ENCODE data around the gene UBFD1.

The UBFD1 gene

DNA sequence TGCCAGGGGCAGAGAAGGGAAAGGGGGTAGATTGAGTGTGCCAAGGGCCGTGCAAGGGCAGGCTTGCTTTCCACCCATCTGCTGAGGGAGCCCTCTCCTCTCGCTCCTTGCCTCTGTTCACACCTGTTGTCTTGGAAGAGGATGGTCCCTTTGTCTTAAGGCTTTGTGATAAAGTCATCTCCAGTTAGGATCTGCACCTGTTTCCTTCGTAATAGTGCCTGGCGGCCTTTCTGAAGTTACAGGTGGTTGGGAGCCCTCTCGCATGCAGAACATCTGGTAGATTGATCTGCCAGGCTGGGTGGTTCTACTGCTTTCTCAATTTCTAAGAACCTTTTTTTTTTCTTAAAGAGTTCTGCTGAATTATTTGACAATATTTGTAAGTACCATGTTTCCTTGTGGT is 16.3 kb downstream of the UBFD1 start:
- peaks cover 28% of the 10 kb centered on the region for H3K4me1 ChIP-seq (ENCODE audit: low read length)
- H3K27ac ChIP-seq (ENCODE audit: low read length), result no peak overlapping the region
- H3K27me3 ChIP-seq (ENCODE audit: low read depth, low read length), result no peaks in the 10 kb centered on the region
- no peaks in the 10 kb centered on the region for H3K79me2 ChIP-seq (ENCODE audit: low read length)
- no peaks in the 10 kb centered on the region for H3K9me3 ChIP-seq (ENCODE audit: insufficient read depth, low read length)
- peaks cover 40% of the 10 kb centered on the region for H3K36me3 ChIP-seq (replicated peaks; ENCODE audit: low read depth, low read length)
- H4K20me1 ChIP-seq (ENCODE audit: insufficient read depth, low read length), result no peaks in the 10 kb centered on the region
- no peak overlapping the region for H3K9ac ChIP-seq (ENCODE audit: low read length)
- H3K4me3 ChIP-seq (ENCODE audit: low read length), result no peak overlapping the region
- no peak overlapping the region for H2AFZ ChIP-seq (ENCODE audit: low read depth, low read length)
- TF ChIP-seq, protein P1, sequence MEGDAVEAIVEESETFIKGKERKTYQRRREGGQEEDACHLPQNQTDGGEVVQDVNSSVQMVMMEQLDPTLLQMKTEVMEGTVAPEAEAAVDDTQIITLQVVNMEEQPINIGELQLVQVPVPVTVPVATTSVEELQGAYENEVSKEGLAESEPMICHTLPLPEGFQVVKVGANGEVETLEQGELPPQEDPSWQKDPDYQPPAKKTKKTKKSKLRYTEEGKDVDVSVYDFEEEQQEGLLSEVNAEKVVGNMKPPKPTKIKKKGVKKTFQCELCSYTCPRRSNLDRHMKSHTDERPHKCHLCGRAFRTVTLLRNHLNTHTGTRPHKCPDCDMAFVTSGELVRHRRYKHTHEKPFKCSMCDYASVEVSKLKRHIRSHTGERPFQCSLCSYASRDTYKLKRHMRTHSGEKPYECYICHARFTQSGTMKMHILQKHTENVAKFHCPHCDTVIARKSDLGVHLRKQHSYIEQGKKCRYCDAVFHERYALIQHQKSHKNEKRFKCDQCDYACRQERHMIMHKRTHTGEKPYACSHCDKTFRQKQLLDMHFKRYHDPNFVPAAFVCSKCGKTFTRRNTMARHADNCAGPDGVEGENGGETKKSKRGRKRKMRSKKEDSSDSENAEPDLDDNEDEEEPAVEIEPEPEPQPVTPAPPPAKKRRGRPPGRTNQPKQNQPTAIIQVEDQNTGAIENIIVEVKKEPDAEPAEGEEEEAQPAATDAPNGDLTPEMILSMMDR (IDR thresholded peaks at IDR 0.05; ENCODE audit: low read depth, low read length), result no peak
- TF ChIP-seq EZH2phosphoT487 (IDR thresholded peaks at IDR 0.05; ENCODE audit: low read depth), result no peak
- no peak overlapping the region for H3K4me2 ChIP-seq (ENCODE audit: low read length)

DNA sequence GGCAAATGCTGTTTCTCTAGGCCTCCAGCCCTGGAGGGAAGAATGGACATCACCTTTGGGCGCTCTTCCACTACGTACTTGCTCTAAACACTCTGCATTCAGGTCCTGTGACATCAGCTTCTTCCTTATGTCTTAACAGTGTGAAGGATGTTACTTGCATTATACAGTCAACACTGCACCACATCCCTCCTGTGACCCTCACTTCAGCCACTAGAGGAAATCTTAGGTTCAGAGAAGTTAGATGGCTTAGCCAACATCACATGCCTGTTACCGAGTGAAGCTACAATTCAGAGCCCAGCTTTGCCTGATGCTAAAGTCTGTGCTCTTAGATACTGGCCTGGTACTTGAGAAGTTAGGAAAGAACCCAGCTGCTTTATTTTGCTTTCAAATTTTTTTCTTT is 18.3 kb downstream of the UBFD1 start:
- H3K36me3 ChIP-seq (replicated peaks; ENCODE audit: low read depth, low read length), result peaks cover 37% of the 10 kb centered on the region
- no peak overlapping the region for H3K4me3 ChIP-seq (ENCODE audit: low read length)
- no peak overlapping the region for H3K9ac ChIP-seq (ENCODE audit: low read length)
- H3K4me2 ChIP-seq (ENCODE audit: low read length), result no peak overlapping the region
- H2AFZ ChIP-seq (ENCODE audit: low read depth, low read length), result no peak overlapping the region
- H3K9me3 ChIP-seq (ENCODE audit: insufficient read depth, low read length), result no peaks in the 10 kb centered on the region
- no peaks in the 10 kb centered on the region for H3K27me3 ChIP-seq (ENCODE audit: low read depth, low read length)
- no peak for TF ChIP-seq EZH2phosphoT487 (IDR thresholded peaks at IDR 0.05; ENCODE audit: low read depth)
- TF ChIP-seq, protein P1 (IDR thresholded peaks at IDR 0.05; ENCODE audit: low read depth, low read length), result no peak
- no peaks in the 10 kb centered on the region for H3K79me2 ChIP-seq (ENCODE audit: low read length)
- H3K4me1 ChIP-seq (ENCODE audit: low read length), result peaks cover 13% of the 10 kb centered on the region
- no peaks in the 10 kb centered on the region for H4K20me1 ChIP-seq (ENCODE audit: insufficient read depth, low read length)
- no peak overlapping the region for H3K27ac ChIP-seq (ENCODE audit: low read length)

DNA sequence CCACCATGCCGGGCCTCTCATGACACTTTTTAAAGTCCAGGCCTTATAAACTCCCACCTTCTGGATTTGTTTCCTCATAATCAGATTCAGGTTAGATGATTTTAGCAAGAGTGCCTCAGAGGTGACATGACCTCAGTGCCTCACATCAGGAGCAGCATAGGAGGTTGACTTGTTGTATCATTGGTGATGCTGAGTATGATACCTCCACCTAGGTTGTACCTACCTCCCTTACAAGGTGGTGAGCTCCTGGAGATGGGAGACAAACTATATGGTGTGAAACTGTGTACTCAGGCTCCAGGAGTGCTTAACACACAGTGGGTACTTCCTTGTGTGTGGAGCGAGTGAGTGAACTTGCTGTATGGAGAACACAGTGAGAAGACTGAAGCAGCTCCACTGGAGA is 20.0 kb downstream of the UBFD1 start:
- Histone ChIP-seq H3K27me3 (ENCODE audit: low read depth, low read length) (no peaks in the 10 kb centered on the region), H2AFZ (ENCODE audit: low read depth, low read length) (no peak overlapping the region), H3K4me1 (ENCODE audit: low read length) (no peaks in the 10 kb centered on the region), H3K9me3 (ENCODE audit: insufficient read depth, low read length) (no peaks in the 10 kb centered on the region), H3K4me3 (ENCODE audit: low read length) (no peak overlapping the region), H3K79me2 (ENCODE audit: low read length) (no peaks in the 10 kb centered on the region), H3K27ac (ENCODE audit: low read length) (no peak overlapping the region), H3K9ac (ENCODE audit: low read length) (no peak overlapping the region), H3K4me2 (ENCODE audit: low read length) (no peak overlapping the region), H3K36me3 (replicated peaks; ENCODE audit: low read depth, low read length) (peaks cover 36% of the 10 kb centered on the region), H4K20me1 (ENCODE audit: insufficient read depth, low read length) (no peaks in the 10 kb centered on the region)
- TF ChIP-seq, protein P1 (IDR thresholded peaks at IDR 0.05; ENCODE audit: low read depth, low read length), result no peak
- TF ChIP-seq EZH2phosphoT487 (IDR thresholded peaks at IDR 0.05; ENCODE audit: low read depth), result no peak

DNA sequence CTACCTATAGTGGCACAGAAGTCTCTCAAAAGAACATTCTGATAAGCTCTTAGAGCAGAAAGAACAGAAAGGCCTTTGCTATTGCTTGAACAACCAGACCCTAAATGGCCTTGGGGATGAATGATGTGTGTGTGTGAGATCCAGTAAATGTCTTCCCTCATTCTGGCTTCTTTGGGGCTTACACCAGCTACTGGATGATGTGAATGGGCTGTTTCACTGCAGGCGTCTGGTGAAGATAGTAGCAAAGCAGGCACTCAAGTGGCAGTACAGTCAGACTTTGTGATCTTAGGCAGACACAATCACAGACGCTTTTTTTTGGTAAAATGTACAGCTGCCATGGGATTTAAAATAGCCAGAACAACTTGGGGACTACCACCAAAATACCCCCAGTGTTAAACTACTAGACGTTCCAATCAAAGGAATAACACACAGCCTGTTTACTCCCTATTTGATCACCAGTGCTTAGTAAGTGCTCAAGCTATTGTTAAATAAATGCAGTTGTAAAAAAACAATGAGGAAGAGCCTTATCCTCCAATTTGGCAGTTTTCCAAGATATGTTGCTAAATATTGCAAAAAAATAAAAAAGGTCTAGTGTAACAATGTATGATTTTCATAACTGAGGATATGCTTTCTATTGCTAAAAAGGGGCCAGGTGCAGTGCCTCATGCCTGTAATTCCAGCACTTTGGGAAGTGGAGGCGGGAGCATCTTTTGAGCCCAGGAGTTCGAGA is 20.7 kb downstream of the UBFD1 start:
- Histone ChIP-seq H3K36me3 (replicated peaks; ENCODE audit: low read depth, low read length) (peaks cover 35% of the 10 kb centered on the region), H3K27me3 (ENCODE audit: low read depth, low read length) (no peaks in the 10 kb centered on the region)

More for the DNA sequence above, 20.7 kb downstream of the UBFD1 start:
- no peaks in the 10 kb centered on the region for H3K79me2 ChIP-seq (ENCODE audit: low read length)
- H3K9me3 ChIP-seq (ENCODE audit: insufficient read depth, low read length), result no peaks in the 10 kb centered on the region
- no peaks in the 10 kb centered on the region for H3K4me1 ChIP-seq (ENCODE audit: low read length)
- H3K4me2 ChIP-seq (ENCODE audit: low read length), result no peak overlapping the region
- H2AFZ ChIP-seq (ENCODE audit: low read depth, low read length), result no peak overlapping the region
- H3K4me3 ChIP-seq (ENCODE audit: low read length), result no peak overlapping the region
- TF ChIP-seq, protein P1 (IDR thresholded peaks at IDR 0.05; ENCODE audit: low read depth, low read length), result no peak
- no peak for TF ChIP-seq EZH2phosphoT487 (IDR thresholded peaks at IDR 0.05; ENCODE audit: low read depth)
- no peaks in the 10 kb centered on the region for H4K20me1 ChIP-seq (ENCODE audit: insufficient read depth, low read length)
- no peak overlapping the region for H3K27ac ChIP-seq (ENCODE audit: low read length)
- H3K9ac ChIP-seq (ENCODE audit: low read length), result no peak overlapping the region

All from OCI-LY3 (cell line).